Measurements from ENCODE around the gene CALD1.

Gene CALD1

DNA sequence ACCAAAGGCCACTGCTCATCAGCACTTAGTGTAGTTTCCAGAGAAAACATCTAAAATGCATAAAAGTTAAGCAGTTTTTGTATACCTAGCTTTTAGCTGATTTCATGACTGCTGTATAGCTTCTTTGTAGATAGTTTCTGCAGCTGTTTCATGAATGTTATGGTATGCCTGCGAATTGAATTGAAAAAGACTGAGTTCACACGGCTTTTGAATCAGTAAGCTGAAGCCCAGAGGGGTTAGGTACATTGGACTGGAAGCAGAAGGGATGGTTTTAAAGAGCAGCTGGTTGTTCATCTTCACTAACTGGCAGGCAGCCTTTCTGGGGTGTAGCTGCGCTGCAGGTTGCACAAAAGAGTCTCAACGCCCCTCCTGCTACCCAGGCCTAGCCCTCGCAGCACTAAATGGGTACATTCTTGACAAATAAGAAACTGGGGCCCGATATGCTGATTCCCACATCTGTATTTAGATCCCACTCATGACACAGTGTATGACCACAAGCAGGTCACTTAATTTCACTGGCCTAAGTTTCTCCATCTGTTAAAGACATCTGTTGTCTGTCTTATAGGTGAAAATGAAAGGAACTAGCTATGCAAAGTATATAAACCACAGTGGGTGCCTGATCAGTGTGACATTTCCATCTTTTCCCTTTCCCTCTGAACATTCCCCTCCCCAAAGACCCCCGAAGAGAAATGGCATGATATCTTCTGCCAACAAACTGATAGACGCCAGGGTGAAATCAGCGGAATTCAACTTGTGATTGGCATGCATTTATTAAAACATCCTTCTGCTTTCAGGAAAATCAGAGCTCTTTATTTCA is 120.9 kb downstream of the CALD1 start:
- DNase-seq: no peak

DNA sequence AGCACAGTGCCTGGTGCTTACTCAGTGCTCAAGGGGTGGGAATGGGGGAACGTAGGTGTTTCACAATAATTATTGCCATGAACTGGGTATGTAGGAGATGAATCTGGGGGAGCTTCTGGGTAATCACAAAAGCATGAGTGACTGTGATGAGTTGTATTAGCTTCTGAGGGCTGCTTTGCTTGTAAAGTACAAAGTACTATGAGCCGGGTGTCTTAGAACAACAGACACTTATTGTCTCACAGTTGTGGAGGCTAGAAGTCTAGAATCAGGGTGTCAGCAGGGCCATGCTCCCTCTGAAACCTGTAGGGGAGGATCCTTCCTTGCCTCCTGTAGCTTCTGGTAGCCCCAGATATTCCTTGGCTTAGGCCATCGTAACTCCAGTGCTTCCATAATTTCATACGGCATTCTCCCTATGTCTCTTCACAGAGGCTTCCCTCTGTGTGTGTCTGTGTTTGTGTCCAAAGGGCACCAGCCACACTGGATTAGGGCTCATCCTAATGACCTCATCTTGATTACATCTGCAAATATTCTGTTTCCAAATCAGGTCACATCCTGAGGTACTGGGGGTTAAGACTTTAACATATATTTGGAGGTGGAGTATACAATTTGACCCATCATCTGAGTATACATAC is 122.1 kb downstream of the CALD1 start:
- no peak for DNase-seq

DNA sequence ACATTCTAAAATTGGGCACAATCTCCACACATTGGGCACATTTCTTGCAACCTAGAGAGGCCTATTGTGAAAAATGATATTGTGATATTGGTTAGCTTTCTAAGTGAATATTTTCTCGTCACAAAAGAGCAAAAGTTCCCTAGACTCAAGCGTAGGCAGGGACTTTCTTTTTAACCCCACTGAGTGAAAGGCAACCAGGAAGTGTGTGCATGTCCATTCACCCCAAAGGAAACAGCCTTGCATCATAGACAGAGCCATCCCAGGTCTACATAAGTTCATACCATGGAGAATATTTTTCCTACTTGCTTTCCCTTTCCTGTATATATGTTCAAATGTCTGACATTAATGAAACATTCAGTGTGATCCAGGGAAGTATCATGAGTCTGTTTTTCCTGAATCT is 122.6 kb downstream of the CALD1 start:
- no peak for DNase-seq

DNA sequence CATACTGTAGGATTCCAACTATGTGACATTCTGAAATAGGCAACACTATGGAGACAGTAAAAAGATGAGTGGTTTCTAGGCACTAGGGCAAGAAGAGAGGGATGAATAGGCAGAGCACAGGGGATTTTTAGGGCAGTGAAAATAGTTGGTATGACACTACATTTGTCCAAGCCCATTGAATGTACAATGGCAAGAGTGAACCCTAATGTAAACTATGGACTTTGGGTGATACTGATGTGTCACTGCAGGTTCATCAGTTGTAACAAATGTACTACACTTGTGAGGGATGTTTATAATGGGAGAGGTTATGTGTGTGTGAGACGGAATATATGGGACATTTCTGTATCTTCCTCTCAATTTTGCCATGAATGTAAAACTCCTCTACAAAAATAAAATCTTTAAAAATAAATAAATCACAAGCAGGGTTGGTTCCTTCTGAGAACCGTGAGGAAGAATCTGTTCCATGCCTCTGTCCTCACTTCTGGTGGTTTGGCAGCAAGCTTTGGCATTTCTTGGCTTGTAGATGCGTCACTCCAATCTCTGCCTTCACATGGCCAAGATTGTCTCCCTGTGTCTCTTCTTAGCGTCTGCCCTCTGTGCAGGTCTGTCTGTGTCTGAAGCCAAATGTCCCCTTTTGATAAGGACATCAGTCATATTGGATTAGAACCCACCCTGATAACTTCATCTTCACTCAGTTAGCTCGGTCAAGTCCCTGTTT is 123.8 kb downstream of the CALD1 start:
- DNase-seq: no peak

DNA sequence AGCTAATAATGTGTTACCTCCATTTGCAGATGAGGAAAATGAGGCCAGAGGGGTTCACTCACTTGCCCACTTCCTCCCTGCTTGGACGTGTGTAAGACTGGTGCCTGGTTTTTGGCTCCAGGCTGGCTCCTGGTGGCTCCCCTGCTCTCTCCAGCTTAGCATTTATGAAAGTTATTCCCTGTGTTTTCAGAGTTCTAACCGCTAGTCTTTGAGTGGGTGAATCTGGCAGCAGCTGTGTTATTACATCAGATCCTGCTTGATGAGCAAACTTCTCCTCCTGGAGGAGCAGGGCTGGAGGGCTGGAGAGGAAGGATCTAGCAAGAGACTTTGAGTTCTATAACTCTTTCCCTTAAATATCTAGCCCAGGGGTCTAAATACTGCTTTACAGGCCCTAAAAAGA is 125.9 kb downstream of the CALD1 start:
- DNase-seq: no peak

DNA sequence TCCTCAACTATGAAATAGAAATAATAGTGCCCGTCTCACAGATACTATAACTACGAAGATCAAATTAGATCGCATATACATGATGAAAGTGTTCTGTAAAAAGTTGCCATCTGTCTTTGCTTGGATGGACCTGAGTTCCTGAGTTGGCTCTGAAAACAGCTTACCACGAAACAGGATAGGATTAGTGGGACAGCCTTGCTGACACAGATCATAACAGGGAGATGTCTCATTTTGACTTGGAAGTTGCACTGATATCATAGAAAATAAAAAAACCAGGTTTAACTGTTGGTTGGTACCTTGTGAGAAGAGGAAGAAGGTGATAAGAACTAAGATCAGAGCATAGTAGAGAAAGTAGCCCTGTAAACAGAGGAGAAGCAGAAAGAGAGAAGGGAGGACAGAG is 127.6 kb downstream of the CALD1 start:
- DNase-seq: no peak

DNA sequence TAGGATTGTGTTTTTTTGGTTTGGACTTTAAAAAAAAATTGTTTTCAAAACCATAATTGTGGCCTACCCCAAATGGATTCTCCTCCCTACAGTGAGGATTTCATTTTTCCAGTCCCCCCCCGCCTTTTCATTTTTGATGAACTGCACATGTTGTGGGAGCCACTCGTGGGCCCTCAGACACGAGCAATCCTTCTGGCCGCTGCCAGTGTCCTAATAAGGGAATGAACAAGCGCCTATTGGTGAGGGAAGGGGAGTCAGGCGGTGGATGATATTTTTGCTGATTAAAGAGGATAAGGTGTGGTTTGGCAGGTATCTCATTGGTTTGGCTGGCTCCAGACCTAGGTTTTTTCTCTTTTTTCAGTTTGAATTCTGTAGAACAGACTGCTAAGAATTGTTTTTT is 128.2 kb downstream of the CALD1 start:
- no peak for DNase-seq

DNA sequence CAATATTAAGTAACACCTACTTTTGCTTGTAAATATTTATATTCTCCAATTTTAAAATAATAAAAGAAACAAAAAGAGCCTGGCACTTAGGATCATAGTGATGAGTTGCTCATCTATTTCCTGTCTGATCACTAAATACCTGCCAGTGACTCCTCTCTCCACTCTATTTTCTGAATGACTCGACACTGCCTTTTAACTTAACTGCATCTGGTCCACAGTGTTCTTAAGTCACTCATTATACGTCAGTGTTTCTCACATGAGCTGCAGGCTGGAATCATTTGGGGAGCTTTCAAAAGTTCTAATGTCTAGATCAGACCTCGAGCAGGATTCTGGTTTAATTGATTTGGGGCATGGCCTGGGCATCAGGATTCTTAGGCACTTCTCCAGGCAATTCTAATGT is 128.9 kb downstream of the CALD1 start:
- no peak for DNase-seq

DNA sequence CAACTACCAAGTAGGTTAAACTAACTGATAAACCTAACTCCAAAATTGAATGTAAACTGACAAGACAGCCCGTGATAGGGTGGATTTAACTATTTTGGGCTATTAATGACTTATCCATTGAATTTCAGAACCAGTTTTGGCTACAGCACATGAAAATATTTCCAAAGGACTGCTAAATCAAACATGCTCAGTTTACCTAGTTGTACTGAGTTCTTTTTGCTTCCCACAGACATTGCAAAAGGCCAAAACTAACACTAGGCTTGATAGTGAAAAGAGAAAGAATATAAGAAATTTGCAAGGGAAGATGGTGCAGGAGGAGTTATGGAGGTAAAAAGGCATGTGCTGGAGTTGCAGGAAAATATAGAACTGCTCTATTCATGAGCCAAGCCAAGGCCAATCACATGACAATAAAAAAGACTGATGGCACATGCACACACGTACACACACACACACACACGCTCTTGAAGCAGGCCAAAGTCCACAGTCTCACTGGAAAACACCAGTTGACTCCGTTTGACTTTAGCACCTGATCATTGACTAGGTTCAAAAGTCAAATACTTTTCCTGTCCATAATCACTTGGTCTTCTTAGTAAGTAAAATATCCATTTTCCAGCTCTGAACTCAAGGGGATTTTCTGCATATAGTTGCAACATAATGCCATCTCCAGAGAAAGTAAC is 130.9 kb downstream of the CALD1 start:
- no peak for DNase-seq

DNA sequence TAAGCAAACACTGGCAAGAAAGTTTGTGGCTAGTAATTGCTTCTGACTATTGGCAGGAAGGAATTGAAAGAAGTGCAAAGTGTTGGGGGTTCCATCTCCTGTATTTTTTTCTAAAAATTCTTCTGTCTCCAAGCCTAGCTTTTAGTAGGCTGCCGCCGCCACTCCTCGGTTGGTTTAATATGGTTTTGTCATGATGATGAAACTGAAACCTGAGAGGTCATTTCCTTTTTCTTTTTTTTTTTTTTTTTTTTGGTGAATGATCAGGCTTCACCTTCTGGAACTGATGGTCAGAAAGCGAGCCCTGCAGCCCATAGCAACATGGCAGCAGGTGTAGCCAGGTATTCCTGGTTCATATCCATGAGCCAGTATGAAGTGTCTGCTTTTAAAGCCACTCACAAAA is 131.5 kb downstream of the CALD1 start:
- no peak for DNase-seq

DNA sequence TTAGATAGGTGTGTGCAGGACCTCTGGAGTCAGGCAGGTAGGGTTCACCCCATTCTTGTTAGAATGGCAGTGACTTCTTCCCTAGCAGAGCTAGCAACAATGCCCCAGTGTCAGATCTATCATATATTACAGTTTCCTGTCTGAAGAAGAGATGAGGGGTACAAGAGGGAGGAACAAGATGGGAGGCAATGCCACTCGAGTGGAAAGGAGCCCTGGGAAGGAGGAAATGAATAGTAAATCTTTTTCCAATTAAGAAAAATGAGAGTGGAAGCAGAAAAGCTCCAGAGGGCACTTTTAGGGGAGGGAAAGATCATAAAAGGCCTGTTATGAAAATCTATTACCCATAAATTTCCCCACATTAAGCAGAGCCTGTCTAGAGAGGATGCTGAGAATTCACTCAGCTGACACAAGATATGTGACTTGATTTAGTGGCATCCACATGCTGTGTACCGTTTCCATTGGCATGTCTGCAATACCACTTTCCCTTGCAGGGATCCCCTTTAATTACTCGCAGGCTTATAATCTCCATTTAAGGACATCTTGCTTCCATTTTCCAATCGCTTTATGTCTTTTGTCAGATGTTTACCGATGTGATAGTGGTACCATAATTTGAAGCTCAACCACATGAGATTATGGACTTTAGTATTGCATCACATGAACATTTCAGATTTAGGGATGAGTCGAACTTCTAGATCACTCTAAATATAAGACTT is 136.9 kb downstream of the CALD1 start:
- DNase-seq: no peak

DNA sequence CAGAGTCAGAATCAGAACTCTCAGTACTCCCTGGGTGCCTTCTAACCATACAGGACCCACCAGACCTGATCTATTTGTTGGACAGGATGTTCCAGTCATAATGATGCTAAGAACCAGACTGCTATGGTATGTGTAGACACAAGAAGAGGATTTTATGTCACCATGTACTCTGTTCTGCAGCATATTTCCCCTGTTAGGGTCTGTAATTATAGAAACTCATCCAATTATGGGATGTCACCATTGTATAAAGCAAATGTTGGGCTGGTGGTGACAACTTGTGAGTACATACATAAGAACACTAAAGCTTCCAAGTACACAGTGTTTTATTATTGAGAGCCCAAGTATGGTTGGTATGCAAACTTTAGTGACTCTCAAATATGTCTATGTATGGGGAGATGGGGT is 139.8 kb downstream of the CALD1 start:
- DNase-seq: no peak

DNA sequence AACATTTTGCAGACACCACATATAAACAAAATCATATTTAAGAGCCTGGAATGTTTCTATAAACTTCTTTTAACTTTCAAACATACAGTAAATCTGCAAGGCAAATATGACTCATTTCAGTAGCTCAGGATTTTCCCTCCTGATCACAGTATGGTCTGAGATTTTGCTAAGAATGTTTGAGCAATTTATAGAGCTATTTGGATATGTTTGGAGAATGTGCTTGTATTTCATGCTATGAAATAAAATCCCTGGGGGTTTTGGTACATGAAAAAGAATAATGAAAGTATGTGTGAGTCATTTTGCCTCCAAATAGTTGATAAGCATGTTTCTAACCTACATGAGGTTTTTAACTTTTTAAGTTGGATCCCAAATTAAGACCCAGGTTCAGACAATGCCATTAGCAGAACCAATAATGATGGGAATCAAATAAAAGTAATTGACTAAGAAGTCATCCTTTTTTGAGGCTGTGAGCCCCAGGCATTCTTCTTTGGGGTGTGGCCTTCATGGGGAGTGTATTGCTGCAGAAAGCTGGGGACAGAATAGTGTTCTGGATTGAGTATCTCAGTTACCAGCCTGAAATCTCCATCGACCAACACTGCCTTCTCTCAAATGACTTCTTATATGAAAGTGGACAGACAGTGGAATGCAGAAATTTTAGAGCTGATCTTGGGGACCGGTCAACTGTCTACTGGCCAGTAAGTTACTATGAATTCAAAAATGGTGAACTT is 140.8 kb downstream of the CALD1 start:
- DNase-seq: no peak

DNA sequence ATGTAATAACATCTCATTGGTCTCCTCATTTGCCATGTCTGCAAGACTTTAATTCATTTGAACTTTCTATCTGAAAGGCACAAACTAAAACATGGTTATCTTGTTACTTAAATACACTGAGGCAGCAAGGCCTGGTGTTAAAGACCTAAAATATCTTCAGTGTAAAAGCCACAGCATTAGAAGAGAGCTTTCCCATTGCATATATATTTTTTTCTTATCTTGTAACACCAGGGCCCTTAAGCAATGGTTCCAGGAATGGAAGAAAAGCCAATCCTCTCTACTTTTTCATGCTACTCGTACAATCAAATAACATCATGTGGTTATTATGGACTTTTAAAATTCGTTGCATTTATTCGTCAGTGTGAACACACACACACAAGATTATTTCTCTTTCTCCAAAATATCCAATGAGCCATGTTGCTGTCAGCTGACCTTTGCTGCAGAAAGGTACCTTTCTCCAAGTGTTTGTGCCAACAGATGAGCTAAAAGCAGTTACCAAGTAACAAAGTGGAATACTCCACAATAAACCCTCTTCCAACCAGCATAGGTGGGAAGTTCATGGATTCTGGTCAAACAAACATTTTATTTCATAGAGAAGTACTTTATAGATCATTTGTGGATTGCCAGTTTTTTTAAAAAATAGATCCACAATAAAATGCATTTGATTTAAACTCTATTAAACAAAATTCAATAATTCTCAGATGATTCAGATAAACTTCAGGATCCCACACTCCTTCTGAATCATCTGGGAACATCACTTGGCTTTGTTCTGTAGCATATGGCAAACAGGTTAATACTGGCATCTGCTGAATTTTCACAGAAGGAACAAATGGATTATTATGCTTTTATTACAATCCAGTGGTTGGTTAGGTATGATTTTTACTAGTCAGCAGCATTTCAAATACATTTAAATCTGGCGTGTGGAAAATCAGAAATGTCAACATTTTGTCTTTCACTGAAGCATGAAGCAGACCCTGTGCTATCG is 143.6 kb downstream of the CALD1 start:
- DNase-seq: no peak

DNA sequence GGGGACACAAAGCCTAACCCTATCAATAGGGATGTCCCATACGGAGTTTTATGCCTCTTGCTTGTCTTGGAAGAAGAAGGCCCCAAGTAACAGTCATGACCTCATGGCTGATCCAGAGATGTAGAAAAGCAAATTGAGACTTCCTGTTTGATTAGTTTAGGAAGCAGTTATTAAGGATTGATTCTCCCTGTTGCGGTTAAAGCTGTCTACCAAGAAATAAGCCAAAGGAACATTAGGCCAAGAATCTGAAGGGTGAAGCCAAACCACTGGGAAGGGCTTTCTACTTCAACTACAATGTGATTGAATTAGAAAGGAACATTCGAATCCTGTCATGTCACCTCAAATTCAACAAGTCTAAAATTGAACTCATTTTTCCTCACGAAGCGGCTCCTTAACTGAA is 146.3 kb downstream of the CALD1 start:
- no peak for DNase-seq

DNA sequence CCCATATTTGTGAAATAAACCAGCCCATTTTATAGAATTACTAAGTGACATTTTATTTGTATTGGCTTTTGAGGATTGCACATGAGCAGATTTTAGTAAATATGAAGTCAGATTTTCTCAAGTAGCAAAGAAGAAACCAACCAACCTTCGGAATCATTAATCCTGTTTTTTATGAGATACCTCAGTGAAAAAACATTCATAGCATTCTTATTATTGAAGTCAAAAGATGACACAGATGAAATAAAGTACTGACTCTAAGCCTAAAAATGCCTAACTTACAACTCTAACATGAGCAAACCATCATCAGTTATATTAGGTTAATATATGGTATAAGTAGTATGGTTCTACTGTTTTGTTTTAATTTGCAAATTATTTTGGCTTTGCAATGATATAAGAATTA is 147.0 kb downstream of the CALD1 start:
- no peak for DNase-seq

DNA sequence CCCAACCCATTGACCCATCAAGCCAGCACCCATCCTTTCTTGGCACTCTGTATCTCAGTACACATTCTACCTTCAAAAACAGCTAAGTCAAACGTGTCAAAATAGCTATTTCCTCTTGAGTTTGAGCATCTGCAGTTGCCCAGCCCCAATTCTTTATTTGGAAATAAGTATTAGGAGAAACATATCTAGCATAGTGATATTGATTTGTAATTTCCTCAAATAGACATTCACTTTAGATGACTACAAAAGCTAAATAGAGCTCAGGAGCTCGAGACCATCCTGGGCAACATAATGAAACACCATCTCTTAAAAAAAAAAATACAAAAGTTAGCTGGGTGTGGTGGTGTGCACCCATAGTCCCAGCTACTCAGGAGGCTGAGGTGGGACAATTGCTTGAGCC is 147.6 kb downstream of the CALD1 start:
- DNase-seq: no peak

DNA sequence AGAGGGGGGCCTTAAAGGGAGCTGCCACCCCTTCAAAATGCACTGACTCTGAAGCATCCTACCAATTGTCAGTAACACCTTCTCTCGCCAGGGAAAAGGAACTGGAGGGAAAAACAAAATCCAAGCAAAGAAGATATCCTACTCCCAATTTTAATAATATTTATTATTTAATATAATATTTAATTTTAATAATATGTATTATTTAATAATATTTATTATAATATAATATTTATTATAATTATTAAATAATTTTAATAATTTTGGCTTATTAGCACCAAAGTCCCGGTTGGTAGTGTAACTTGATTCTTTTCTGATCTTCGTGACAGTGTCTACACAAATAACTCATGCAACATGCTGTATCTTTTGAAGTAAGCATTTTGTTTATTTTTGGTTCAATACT is 148.3 kb downstream of the CALD1 start:
- DNase-seq: no peak

DNA sequence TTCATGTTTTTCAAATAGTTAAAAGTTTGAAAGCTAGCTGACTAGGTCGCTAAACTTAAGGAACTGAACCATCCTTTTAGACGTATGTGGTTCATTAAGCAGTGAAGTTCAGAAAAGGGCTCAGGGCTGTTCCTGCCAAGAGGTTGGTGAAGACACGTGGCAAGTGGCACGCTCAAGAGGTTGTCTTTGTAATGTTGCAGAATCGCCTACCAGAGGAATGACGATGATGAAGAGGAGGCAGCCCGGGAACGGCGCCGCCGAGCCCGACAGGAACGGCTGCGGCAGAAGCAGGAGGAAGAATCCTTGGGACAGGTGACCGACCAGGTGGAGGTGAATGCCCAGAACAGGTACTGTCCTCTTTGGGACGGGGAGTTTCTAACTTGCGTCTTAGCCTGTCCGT is 149.1 kb downstream of the CALD1 start:
- DNase-seq: no peak

DNA sequence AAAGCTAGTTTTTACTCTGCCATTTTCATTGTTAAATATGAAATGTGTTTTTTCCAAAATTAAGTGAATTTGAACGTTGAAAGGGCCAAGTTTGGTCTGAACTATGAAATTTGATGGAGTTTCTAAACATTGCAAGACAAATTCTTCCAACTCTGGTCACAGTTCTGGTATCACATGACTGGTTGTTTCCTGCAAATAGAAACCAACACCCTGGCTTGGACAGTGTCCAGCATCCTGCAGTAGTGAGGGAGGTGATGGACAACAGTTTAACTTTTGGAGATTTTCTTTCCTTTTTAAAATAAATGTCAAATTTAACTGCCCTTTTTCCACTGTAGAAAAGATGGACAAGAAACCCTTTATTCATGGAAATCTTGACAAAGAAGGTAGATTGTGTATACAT is 152.1 kb downstream of the CALD1 start:
- no peak for DNase-seq

Measured in effector CD8-positive, alpha-beta T cell (primary cell).